Mesenteric fat pad (tissue), 1 donor: ENCODE measurements around the gene AQP1. TPM values are rescaled to one million over a fixed set of nuclear protein-coding genes. Genes with fewer than 3 reads are reported as not detected.

Source experiments
- DNase-seq: peaks from one replicate; pipeline ENCODE4 v3.0.0-alpha.2; 2020; ENCODE audit warnings: low spot score
- total RNA-seq: library from RNA; stranded (reverse); fragmentation: NEBNext Ultra II Directional; extraction: Animal tissue kit (Norgen Biotek cat#: 25700); gene quantifications from one replicate; pipeline ENCODE4 v1.2.1, GENCODE V29; 2021
- donor health status: DM: yes; HTN: yes; CAD: no.

Gene AQP1
- total RNA-seq, 1 donor from 2014 or later = 140 TPM

DNA sequence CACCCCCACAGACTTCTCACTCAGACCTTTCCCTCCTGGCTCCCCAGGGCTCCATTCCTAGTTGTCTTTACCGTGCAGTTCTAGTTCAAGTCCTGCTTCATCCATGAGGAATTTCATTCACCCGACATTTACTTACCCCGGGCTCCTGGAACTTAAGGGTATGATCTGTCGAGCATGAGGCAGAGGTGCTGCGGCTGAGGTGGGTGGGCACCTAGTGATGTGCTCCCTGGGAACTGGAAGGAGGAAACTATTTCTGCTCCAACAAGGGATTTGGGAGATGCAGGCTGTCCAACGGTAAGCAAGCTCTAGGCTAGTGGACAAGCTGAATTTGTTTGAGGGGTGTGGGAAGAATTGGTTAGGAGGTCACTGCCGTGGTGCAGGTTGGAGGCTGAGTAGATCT is 30.2 kb upstream of the AQP1 start:
- no peak for DNase-seq

DNA sequence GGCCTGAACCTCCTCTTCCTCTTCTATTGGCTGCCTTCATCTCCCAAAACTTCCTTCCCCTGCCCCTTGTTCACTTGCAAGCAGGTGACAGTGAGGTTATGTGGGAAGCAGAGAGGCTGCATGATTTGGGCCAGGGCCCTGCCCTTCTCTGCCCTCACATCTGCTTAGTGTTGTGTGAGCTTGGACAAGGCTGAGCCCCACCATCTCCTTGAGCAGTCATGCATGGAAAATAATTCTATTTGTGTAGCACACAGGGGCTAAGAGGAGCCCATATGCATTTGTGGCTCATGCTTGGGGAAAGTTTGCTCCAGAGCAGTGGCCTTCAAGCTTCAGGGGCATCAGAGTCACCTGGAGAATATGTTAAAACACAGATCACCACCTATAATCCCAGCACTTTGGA is 26.8 kb upstream of the AQP1 start:
- DNase-seq = no peak

DNA sequence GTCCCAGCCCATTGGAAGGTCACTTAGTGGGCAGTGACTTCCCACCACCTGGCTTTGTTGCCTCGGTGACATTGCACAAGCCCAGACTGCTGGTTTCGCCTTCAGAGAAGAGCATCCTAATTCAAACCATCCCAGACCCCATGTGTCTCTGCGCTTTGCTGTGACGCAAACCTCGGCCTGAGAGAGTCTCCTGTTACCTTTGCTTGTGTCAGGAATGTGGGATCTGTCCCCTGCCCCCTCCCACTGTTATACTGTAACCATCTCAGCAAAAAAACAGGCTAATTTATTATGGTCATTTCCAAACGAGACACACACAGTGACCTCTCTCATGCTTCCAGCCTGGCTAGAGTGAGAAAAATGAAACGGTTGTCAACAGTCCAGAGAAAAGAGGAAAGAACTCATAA is 25.0 kb upstream of the AQP1 start:
- no peak for DNase-seq

DNA sequence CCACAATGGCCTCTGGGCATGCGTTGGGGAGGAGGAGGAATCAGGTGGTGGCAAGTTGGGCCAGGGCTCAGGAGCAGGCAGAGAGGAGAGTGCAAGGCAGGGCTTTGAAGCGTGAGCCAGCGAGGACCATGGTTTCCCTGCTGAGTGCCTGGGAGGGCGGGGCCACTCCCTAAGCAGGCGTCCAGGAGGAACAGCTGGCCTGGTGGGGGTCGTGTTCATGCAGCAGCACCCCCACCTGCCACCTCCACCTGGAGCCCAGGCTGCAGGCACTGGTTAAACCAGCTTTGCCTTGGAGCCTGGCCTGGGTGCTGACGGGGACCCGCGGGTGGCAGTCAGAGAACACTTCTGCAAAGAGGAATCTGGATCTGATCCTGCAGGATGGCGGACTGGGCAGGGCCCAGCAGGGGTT is 24.2 kb upstream of the AQP1 start:
- no peak for DNase-seq

DNA sequence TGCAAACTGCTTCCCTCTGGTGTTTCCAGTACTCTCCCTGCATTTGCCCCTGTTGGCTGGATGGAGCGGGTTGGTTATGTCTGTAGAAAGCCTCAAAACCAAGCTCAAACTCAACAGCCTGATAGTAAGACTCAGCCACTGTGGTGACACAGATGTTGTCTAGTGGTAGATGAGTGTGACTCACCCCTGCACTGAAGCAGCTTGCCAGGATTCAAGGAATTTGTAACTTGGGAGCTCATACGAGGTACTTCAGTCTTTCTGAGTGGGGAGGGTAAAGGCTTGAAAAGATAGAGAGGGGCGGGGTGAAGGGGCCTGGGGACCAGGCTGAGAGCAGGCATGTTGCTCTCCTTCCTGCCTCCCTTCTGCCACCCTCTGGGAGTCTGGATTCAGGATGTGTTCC is 22.9 kb upstream of the AQP1 start:
- DNase-seq = no peak

DNA sequence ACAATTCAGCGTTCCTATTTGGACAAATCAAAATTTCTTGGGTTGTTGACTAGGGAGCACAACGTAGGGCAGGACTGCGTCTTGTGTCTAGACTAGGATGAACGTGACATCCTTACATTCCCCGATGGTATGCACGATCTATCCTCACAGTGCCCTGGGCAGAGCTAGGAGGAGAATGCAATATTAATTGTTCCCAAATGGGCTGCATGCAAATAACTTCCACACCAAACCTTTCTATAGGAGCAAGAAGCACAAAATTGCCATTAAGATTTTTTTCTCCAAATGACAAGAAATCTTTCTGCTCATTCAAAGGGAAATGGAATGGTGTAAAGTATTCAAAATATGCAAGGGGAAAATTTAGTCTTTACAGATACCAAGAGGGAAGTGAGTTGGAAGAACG is 21.4 kb upstream of the AQP1 start:
- DNase-seq = no peak

DNA sequence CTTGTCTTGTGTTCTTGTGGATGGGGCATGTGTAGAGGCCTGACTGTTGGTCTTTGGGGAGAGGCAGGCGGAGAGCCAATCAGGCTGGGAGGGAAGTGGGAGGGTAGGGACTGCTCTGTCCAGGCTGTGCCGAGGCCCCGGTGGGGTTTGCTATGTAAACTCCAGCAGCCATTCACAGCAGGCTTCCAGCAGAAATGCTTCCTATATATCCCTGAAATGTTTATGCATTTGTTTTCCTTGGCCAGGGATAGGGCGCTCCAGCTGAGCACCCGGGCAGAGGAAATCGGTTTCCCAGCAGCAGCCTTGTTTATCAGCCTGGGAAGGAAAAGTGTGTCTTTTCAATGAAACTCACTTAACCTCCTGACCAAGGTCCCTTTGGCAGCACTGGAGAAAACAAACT is 18.3 kb upstream of the AQP1 start:
- no peak for DNase-seq

DNA sequence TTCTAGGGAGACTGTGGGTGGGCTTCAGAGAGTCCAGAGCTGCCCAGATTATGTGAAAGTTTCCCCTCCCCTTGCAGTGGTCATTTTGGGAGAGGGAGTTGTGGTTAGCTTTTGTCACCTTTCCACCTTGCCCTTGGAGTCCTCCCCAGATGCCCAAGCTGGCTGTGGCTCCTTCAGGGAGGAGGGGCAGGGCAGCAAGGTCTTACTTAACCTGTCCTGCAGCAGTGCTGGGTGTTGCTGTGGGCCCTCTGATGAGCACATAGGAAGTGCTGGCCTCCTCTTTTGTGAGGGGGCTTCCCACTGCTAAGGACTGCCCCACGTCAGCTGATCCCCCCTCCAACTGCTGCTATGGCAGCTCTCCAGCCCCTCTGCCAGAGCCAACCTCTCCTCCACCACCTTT is 17.6 kb upstream of the AQP1 start:
- no peak for DNase-seq

DNA sequence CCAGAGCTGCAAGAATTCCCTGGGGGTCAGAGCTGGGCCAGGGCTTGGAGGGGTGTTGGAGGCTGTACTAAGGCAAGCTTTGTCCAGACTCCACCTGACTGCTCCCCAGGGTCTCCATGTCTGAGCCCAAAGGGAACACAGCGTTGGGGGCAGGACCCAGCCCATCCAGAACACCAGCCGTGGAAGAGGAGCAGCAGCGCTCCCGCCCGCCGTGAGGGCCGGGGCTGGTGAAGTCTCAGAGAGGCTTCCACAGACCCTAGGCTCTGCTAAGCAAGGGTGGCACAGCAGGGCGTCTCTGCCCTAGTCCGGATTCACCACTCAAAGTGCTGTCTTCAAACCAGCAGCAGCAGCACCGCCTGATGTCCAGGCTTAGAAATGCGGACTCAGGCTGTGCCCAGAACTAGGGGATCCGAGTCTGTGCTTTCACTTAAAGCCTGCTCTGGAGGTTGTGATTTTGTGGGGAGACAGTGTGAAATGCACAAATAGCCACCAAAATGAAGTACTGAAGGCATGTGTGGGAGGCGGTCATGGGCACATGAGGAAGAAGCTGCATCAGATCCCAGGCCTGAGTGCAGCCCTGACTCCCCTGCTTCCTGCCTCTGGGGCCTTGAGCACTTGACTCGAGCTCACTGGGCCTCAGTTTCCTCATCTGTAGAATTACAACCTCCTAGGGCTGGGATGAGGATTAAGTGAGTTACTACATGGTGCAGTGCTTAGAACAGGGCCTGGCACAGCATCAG is 16.6 kb upstream of the AQP1 start:
- DNase-seq = no peak

DNA sequence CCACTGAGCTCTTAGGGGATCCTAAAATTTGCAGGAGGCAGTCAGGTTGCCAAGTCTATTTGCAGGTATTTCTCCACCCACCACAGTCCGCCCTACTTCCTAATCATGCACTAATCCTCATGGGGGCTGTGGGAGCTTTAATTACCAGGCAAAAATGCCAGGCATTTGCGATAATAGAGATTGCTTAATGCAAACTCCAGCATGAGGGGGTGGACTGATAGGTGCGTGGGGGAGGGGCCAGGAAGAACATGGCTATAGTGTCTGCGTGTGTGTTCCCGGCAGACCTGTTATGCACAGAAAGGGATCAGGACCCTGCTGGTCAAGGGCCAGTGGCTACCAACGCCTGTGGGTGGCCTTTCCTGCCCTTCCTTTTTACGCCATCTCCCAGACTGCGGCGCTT is 15.6 kb upstream of the AQP1 start:
- DNase-seq = no peak

DNA sequence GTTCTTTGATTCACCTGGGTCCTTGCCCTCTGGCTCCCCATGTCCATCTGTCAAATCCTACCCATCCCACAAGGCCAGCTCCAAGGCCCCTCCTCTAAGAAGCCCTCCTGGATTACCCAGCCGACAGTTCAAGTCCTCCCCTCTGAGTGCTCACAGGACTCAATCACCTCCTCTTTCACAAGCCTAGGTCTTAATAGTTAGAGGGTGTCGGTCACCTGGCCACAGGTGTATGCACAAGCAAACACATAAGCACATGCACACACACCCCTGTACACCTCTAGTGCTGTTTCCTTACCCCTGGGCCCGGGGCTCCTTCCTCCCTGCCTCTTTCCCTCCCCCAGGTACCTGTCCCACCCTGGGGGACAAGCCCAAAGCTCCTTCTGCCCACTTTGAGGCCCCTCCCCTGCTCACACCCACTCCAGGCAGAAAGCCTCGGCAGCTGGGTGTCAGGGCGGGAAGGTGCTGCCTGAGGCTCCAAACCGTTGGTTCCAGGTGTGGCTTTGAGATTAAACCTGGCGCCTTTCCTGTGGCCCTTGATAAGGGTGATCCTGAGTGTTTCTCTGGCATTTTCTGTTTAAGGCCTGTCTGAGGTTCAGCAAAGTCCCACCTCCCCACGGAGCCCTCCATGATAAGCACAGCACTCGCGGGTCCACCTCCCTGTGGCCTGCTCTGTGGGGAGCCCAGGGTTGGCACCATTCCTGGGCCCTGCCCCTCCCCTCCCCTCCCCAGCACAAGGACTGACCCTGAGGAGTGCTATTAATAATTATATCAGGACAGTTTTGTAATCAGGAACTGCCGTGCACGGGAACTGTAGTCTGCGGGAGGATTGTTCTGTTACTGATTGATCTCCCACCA is 14.6 kb upstream of the AQP1 start:
- no peak for DNase-seq

DNA sequence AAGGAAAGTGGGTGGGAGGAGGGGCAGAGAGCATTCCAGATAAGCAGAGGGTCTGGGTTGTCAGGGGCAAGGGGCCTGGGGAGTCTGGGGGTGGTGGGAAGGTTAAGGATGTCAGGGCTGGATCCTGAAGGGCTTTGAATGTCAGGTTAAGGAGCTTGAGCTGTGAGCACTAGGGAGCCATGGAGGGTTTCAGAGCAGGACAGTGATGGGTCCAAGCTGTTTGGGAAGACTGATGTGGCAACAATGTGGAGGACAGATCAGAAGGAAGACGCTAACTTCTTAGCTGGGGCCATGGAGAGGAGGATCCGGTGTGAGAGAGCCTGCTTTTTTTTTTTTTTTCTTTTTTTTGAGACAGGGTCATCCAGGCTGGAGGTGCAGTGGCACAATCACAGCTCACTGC is 13.9 kb upstream of the AQP1 start:
- DNase-seq = no peak

DNA sequence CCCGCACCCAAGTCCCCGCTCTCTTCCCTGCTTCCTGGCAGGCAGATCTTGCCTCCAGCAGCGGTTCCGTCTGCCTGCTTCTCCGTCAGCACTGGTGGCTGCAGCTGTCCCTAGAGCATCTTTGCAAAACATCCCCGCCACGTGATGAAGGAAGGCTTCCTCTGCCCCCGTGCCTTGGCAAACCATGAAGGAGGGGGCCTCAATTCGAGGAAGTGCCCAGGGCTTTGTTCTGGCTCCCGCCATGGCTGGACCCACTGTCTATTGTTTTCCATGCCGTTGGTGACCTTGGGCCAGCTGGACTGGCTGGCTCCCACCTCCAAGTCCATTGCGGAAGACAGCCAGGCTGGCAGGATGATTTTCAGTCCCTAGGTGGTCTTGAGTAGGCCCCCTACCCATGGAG is 13.2 kb upstream of the AQP1 start:
- DNase-seq = no peak

DNA sequence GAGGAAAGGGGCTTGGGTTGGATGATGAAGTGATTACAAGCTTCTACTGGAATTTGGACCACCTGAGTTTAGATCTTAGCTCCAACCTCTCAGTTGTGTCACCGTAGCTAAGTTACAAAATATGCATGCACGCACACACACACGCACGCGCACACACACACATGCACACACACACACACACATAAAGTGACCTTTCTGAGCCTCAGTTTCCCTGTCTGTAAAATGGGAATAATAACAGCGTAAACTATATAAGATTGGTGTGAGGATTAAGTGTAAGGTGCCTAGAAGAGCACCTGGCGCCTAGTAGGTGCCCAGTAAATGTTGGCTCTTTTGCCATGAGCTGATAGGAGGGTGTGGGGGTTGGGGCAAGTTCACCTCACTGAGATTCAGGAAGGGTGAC is 12.6 kb upstream of the AQP1 start:
- no peak for DNase-seq

DNA sequence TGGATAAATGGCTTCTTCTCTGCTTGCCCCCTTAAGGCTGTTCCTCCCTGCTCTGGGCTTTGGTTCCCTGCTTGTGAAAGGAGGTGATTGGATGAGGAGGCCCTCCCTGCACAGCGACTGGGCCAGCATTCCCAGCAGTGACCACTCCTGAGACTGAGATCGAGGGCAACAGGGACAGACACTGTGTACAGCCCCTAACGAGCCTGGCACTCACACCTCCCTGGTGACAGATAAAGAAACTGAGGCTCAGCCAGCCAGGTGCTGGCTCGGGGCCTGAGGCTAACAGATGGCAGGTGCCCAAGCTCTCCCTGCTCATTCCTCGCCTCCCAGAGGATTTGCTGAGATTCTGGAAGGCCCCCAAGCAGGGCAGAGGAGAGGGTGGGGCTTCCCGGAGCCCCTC is 12.0 kb upstream of the AQP1 start:
- no peak for DNase-seq

DNA sequence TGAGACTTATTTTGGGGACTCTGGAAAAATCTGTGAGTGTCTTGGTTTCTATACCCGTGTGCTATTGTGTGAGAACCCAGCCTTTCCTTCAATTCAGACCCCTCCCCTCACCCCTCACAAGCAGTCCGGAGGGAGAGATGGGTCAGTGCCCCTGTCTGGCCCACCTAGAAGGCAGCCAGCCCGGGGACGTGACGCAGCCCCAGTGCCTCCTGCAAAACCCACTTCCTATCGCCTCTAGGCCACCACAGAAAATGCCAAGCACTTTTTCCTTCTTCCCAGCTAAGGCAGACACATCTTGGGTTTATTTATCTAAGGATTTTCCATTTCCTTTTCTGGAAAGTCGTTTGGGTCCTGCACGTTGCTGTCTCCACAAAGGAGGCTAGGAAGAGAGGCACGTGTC is 11.6 kb upstream of the AQP1 start:
- DNase-seq = no peak

DNA sequence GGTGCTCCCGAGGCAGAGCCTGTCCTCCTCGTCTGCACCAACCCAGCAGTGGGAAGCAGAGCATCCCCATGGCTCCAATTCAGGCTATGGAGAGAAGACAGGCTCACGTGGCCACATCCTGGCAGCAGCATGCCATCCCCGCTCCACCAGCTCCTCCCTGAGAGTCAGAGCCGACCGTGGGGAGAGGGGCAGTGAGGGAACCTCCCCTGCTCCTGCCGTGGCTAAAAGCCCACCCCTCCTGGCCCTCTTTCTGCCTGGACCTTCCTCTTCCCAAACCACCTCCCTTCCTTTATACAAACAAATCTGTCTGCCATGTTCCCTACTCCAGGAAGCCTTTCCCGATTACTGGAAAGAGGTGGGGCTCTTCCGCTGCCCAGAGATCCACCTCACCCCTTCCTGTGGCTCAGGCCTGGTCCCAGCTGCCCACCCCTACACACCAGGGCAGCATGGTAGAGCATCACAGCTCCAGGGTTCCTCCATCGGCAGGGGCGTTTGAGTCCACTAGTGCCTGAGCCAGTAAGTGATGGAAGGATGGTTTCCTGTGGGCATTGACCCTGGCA is 10.8 kb upstream of the AQP1 start:
- DNase-seq = no peak

DNA sequence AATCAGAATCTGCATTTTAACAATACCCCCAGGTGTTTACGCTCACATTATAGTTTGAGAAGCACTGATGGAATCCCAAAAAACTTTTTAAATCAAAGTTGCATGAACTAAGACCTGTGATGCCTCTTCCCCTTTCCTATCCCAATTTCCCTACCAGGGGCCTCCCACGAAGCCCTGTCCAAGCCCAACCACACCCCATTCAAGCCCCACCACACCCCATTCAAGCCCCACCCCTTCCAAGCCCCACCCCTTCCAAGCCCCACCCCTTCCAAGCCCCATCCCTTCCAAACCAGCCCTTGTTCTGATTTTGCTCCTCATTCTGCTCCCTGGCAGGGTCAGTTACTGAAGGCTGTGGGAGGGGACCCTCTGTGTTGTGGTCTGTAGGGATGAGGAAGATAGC is 9.8 kb upstream of the AQP1 start:
- no peak for DNase-seq

DNA sequence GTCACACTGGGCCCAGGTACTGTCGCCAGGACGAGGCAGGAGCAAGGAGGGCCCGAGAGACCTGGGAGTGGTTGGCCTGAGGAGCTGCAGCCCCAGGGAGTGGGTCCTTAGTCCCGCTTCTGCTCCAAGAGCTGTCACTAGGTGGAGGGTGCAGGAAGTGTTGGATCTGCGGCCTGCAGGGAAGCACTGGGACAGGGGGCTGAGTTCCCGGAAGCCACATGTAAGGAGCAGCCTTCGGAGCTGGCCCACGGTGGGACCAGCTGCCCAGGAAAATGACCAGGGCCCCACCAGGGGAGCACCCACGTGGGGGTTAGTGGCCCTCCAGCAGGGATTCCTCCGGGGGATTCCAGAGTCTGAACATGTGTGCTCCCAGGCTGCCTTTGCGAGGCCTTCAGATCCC is 9.2 kb upstream of the AQP1 start:
- DNase-seq = no peak

DNA sequence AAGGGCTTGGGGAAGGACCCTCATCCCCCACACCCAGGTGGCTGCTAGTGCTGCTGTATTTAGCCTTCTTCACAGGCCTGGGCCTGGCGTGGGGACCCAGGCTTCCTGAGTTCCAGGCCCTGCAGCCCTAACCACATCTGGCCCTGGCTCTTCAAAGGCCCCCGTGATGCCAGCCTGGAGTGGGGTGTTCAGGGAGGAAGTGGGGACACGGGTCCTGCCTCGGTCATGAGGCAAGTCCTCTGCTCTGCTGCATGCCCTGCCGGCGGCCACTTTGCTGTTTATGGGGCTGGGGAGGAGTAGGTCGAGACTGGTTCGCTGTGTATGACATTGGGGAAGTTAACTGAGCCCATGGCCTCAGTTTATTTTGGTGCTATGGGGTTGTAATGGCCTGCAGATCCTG is 8.5 kb upstream of the AQP1 start:
- no peak for DNase-seq

DNA sequence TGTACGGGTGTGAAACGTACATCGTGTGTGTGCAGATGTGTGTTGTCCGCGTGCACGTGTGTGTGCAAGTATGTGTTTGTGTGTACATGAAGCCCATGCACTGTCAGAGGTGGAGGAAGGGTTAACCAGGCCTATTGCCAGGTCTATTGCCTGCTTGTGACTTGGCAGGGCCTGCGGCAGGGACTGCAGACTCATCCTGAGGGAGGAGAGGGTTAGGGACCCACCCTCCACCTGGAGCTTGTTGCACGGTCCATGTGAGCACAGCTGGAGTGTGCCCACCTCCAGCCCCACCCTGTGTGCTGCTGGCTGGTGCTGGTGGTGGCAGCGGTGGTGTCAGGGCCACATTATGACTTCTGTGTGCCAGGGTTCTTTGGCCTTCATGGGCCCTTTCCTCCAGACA is 7.1 kb upstream of the AQP1 start:
- no peak for DNase-seq
